GM20000 (cell line): ENCODE results near the gene GPR42.

Experiments
- DNase-seq: peaks from one replicate; pipeline ENCODE4 v3.0.0; 2012; ENCODE audit warnings: low spot score
- CTCF ChIP-seq: IDR thresholded peaks from 2 replicates; pipeline ENCODE4 v1.5.1; 2012; ENCODE audit warnings: mild to moderate bottlenecking, control low read depth; ENCODE audit errors: extremely low read depth, missing control alignments

GPR42 gene

GRCh38 chr19:35395382-35396199 is 24.7 kb downstream of the GPR42 start:
- TF ChIP-seq CTCF, result no peak
- no peak for DNase-seq

- no peak for DNase-seq
- no peak for TF ChIP-seq CTCF
Observed at GRCh38 chr19:35396240-35396885, 25.5 kb downstream of the GPR42 start.

GRCh38 chr19:35397064-35397463 is 26.2 kb downstream of the GPR42 start:
- no peak for TF ChIP-seq CTCF
- DNase-seq, result no peak

- DNase-seq, result no peak
- no peak for TF ChIP-seq CTCF
Observed at GRCh38 chr19:35398570-35398969, 27.7 kb downstream of the GPR42 start.

- no peak for DNase-seq
- no peak for TF ChIP-seq CTCF
Observed at GRCh38 chr19:35399231-35399630, 28.4 kb downstream of the GPR42 start.

GRCh38 chr19:35399948-35400772 is 29.3 kb downstream of the GPR42 start:
- no peak for TF ChIP-seq CTCF
- no peak for DNase-seq

GRCh38 chr19:35400773-35401100 is 29.9 kb downstream of the GPR42 start:
- TF ChIP-seq CTCF, result no peak
- no peak for DNase-seq

- peak; percentile 44 for DNase-seq
Observed at GRCh38 chr19:35401416-35401815, 30.5 kb downstream of the GPR42 start.
